ENCODE results near the gene TMEM106A.
"Not testable (repeated sequence)": the region's sequence is repeated elsewhere in the genome, so short reads cannot be mapped to it uniquely, and the experiment has no call there.

The TMEM106A gene, protein sequence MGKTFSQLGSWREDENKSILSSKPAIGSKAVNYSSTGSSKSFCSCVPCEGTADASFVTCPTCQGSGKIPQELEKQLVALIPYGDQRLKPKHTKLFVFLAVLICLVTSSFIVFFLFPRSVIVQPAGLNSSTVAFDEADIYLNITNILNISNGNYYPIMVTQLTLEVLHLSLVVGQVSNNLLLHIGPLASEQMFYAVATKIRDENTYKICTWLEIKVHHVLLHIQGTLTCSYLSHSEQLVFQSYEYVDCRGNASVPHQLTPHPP

DNA sequence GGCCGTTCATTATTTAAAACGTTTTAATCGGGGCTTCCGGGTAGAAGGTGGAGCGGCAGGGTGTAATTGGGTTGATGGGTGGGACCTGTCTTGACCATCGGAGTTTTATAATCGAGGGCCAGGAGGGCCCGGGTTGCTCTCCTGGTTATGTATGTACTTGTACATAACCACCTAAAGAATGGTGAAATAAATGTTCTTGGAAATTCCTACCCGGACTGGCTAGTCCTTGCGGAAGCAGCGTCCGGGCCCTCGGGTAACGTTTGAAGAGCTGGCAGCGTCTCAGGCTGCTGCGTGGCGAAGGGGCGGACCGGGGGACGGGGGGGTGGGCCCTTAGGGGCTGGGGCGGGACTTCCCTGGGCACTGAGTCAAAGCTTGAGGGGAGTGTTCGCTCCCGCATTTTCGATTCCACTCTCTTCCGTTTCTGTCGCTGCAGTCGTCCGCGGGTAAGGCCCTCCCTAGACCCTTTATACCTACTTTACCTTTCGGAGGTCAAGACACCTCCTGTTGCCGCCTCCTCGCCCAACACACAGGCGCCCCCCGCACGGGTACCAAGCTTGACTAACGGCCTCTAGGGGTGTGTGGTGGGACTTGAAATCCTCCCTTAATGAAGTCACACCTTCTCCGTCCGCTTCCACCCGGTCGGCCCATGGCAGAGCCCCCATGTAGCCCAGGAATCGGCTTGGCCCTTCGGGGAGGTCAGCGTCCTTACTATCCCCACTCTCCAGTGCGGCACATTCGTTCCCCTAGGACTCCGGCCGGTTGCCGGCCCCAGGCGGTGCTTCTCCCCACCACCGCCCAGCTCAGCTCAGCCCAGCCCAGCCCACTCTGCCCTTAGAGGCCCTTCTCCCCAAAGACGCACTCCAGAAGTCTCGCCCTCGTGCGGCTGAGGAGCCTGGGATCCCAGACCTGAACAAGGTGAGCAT lies at the start of gene TMEM106A:
TSS of gene TMEM106A (plus strand) at position 396 of the 923 bp plus-strand sequence. CDS start 1,167 bp downstream, outside the sequence.
- DNase-seq: no peak

DNA sequence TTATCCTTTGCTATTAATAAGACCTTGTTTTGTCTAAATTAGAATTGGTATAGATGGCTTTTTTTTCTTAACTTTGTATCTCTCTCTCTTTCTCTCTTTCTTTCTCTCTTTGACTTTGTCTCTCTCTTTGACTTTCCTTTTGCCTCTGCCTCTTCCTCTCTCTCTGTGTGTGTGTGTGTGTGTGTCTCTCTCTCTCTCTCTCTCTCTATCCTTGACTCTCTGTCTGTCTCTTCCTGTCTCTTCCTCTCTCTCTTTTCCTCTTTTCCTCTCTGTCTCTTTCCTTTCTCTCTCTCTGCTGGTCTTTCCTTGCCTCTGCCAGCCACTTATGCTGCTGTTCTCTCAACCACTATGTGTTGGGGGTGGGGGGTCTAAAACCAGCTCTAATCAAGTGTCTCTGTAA lies 45.7 kb upstream of the TMEM106A start:
- DNase-seq: not testable (repeated sequence)

DNA sequence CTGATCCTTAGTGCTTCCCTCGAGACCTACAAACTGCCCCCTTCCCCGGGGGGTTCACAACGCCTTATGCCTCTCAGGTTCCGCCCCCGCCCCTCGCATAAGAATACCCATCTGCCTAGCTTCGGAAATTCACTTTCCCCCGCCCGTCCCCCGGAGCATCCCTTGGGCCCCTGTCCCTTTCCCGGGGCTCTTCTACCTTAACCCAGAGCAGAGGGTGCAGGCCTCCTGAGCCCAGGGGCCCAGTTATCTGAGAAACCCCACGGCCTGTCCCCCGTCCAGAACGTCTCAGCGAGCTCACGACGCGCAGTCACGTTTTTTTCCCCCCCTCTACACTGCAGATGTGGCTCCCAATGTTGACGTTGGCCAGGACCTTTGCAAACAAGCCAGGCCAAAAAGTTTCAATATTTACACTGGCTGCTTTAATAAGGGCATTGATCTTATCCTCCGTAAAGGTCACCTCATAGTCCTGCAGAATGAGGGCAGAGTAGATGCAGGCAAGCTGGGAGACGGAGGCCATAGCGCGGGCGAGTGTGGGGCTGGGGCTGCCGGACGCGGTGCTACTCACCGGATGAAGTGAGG lies 42.0 kb upstream of the TMEM106A start:
- DNase-seq: no peak

DNA sequence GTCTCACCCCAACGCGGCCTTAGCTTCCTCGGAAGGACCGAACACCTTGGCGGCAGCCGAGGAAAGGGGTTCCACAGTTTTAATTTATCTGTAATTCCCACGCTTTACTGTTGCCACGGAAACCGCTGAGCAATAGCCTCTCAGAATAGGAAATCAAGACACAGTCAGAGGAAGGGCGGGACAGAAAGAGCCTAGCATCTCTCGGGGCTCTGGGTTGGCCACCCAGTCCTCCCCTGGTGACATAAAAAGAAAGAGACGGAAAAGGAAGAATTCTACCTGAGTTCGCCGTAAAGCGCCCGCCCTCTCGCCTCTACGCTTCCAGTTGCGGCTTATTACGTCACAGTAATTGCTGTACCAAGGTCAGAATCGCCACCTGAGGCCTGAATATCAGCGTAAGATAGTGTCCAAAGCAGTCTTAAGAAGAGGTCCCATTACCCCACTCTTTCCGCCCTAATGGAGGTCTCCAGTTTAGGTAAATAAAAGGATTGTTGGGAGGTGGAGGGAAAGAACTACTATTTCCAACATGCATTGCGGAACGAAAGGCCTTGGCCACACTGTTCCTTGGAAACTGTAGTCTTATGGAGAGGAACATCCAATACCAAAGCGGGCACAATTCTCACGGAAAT lies 41.4 kb upstream of the TMEM106A start:
- peak; percentile 89 for DNase-seq

GRCh38 chr17:43170766-43171585 lies 40.7 kb upstream of the TMEM106A start, which contains the start of gene NBR1:
NBR1 (plus strand) TSS chr17:43171214; CDS start chr17:43175800, 4,586 bp downstream.
- peak; percentile 96 for DNase-seq

- DNase-seq: no peak
Observed at GRCh38 chr17:43171586-43172487, 39.8 kb upstream of the TMEM106A start.

- no peak for DNase-seq
Observed at GRCh38 chr17:43175213-43176118, 36.2 kb upstream of the TMEM106A start.

DNA sequence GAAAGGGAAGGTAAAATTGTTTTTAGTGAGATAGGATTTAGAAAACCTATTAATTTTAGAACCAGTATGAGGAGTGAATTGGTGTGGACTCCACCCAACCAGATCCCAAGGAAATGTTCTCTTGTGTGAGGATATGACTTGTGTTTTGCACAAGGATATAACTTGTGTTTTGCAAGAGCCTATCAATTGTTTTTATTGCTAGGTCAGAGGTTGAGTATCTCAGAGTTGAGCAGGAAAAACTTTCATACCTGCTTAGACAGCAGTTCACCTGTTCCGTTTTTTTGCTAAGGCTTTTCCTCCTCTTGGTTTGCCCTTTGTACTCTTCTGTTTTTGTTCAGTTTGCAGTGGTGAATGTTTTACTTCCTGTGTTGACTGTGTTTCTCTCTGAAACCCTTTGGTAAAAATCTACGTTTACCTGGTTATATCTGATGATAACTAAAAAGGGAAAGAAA lies 35.5 kb upstream of the TMEM106A start:
- no peak for DNase-seq

- no peak for DNase-seq
Observed at GRCh38 chr17:43183921-43184320, 27.8 kb upstream of the TMEM106A start.

- DNase-seq: not testable (repeated sequence)
Observed at GRCh38 chr17:43186656-43187055, 25.0 kb upstream of the TMEM106A start.

- no peak for DNase-seq
Observed at GRCh38 chr17:43193251-43193650, 18.4 kb upstream of the TMEM106A start.

DNA sequence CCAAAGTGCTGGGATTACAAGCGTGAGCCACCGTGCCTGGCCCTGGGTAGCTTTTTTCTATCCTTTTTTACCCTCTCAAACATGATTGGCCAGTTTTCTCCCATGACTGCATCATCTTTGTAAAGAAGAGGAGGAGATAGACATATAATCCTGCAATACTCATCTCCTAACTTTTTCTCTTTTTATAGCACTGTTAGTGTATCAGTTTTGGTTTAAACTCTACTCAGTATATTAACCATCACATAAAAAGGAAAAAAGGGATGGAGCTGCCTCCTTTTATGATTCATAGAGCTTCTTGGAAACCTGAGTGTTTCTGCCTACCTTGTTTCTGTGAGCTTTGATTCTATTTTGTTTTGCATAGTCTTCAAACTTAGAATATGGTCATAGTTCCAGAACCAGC lies 12.0 kb upstream of the TMEM106A start:
- DNase-seq: no peak

GRCh38 chr17:43200127-43200526 lies 11.5 kb upstream of the TMEM106A start:
- DNase-seq: no peak

GRCh38 chr17:43203013-43203412 lies 8.7 kb upstream of the TMEM106A start:
- DNase-seq: not testable (repeated sequence)

DNA sequence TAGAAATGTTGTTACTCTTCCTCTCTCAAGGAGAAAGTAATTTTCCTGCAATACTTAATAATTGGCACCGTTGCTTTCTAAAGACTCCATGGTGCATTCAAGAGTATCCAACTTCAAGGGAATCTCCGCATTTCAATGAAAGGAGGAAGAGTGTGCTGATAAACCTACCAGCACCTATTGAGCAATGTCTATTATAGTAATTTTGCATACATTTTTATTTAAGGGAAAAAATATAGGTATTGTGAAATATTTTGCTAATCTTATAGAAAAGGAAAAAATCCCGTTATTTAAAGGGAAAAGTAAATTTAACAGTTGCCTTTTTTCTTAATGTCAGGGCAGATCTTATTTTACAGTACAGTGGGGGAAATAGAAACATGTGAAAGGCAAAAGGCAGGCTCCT lies 1.1 kb upstream of the TMEM106A start:
- DNase-seq: no peak

DNA sequence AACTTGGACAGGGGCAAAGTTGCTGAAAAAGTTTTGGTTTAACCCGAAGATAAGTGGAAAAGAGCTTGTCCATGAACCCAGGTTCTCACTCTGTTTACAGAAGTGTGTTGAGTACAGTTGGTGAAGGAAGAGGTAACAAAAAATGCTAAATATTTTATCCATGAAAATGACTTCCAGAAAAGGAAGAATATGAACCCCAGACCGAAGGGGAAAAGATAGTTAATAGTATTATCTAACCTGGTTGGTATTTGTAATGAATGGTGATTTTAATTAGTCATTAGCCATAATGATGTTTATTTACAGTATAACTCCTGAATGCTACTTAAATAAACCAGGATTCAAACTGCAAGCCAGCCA lies 574 bp upstream of the TMEM106A start:
- no peak for DNase-seq

DNA sequence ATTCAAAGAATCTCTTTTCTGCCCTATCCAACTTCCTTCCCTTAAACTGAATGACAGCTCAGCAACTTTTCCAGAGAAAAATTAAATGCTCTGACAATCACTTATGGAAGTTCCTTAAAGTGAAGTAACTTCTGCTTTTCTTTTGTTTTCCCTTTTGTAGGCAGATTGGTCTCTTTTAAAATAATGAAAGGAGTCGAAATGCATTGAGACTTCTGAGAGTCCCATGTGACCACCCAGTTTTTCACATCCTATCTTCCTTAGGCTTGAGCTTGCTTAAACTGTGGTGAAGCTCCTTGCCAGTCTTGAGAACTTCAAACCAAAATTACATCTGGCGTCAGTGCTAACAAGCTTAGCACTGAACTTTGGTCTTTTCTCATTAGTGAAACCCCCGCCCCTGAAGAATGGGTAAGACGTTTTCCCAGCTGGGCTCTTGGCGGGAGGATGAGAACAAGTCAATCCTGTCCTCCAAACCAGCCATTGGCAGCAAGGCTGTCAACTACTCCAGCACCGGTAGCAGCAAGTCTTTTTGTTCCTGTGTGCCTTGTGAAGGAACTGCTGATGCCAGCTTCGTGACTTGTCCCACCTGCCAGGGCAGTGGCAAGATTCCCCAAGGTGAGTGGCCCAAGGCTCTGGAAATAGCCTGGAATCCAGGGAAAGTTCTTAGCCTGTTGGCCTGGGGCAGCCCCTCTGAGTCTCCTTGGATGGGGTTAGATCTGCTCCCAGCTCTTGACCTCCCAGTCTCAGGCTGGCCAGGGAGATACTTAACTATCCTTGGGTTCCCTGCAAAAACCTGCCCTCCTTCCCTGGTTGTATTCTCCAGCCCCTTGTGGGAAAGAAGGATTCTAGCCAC lies 1.2 kb downstream of the TMEM106A start:
- no peak for DNase-seq

DNA sequence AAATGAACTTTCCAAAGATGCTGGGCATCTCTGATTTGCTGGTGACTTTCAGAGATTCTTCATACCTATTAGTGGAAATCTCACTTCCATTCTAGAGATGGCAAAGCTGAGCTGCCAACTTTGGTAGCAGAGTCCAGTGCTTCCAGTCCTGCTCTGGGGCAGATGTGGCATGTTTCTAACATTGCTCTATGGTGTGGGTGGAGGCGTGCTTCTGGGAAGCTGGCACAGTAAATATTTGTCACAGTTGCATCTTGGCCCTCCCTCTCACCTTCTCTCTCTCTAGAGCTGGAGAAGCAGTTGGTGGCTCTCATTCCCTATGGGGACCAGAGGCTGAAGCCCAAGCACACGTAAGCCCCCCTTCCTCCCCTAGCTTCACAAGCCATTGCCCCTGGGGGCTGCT lies 1.9 kb downstream of the TMEM106A start:
- DNase-seq: no peak

- DNase-seq: no peak
Observed at GRCh38 chr17:43215341-43215740, 3.7 kb downstream of the TMEM106A start.

Data from NCI-H2107 (cell line).